ENCODE measurements around the gene EGFL7. TPM values are rescaled to one million over a fixed set of nuclear protein-coding genes. Genes with fewer than 3 reads are reported as not detected.

Gene EGFL7
- total and polyA plus RNA-seq, 2 of the 8 experiments (the other 6 are each of a cell fraction or from before 2014, with no cell fraction given): 37.8 to 53.4 TPM

GRCh38 chr9:136693135-136693489, 30.4 kb downstream of the EGFL7 start (continued):
- TF ChIP-seq CHD7 (IDR thresholded peaks at IDR 0.05; ENCODE audit: insufficient replicate concordance, low read length) (no peak), RFX5 (IDR thresholded peaks at IDR 0.05; ENCODE audit: borderline replicate concordance, low read depth, low read length) (no peak), HDAC2 (IDR thresholded peaks at IDR 0.05; ENCODE audit: borderline replicate concordance in 1 of 2, low read depth in 2 of 2, low read length in 2 of 2) (no peak), CBX8 (IDR thresholded peaks at IDR 0.05; ENCODE audit: borderline replicate concordance, low read depth, low read length) (no peak), SIN3A (conservative IDR thresholded peaks at IDR 0.05 in 1 of 2, IDR thresholded peaks at IDR 0.05 in 1 of 2; ENCODE audit: low read depth in 1 of 2, low read length in 2 of 2) (no peak), GABPA (IDR thresholded peaks at IDR 0.05; ENCODE audit: borderline replicate concordance, insufficient read depth, low read length) (no peak), BCL11A (IDR thresholded peaks at IDR 0.05; ENCODE audit: low read depth in 2 of 2, low read length in 2 of 2) (no peak), BRCA1 (IDR thresholded peaks at IDR 0.05; ENCODE audit: low read depth, low read length) (no peak), CBX5 (IDR thresholded peaks at IDR 0.05; ENCODE audit: low read depth, low read length) (no peak), MAFK (IDR thresholded peaks at IDR 0.05; ENCODE audit: low read depth, low read length) (no peak), GTF2F1 (IDR thresholded peaks at IDR 0.05; ENCODE audit: borderline replicate concordance, low read depth, low read length) (no peak), SP4 (IDR thresholded peaks at IDR 0.05; ENCODE audit: low read length) (no peak)
